B cell (primary cell): ENCODE data around the gene CCDC85C. TPM values are rescaled to one million over a fixed set of nuclear protein-coding genes. Genes with fewer than 3 reads are reported as not detected.

ENCODE experiments used
- ATAC-seq: fragments of 200-7000 bp; cut with Tn5 transposase; one replicate; pipeline ENCODE4 v1.10.0; 2021; ENCODE audit warnings: low read depth, mild to moderate bottlenecking, moderate number of reproducible peaks, moderate library complexity
- CTCF ChIA-PET: fragments of 350-600 bp; sonication (Branson Sonifier 250); formaldehyde crosslinking; loops from one replicate; lab custom pipeline; 2021; ENCODE audit warnings: antibody characterized with exemption, inconsistent platforms; lab: Charles Lee
- POLR2A ChIA-PET: fragments of 350-600 bp; sonication (Branson Sonifier 250); formaldehyde crosslinking; loops from one replicate; lab custom pipeline; 2021; ENCODE audit warnings: antibody characterized with exemption; lab: Charles Lee
- DNase-seq: peaks from one replicate; pipeline ENCODE4 v3.0.0; 2013
- H2AFZ ChIP-seq: 2 replicates; pipeline ENCODE4 v1.6.1; 2012; ENCODE audit warnings: mild to moderate bottlenecking, low read depth, low read length; ENCODE audit not compliant: insufficient read depth, poor library complexity, severe bottlenecking
- H3K27ac ChIP-seq, 2 donors: 1 replicate in 1 of 2; 2 replicates in 1 of 2; pipeline ENCODE4 v1.5.1; 2012 to 2013; ENCODE audit warnings: low read length in 2 of 2, mild to moderate bottlenecking in 2 of 2, moderate library complexity in 1 of 2
- H3K27me3 ChIP-seq, 4 experiments: fragments of 200-600 bp in 1 of 4; sonication (generic) in 1 of 4; replicated peaks in 1 of 4; 1 replicate in 2 of 4; 2 replicates in 2 of 4; pipeline versions ENCODE4 v1.6.1 to v1.7.0; 2013 to 2016; ENCODE audit warnings: low read length in 3 of 4, mild to moderate bottlenecking in 2 of 4, mixed read lengths in 1 of 4, moderate library complexity in 1 of 4; ENCODE audit not compliant: insufficient read depth in 4 of 4, control insufficient read depth in 3 of 4; ENCODE audit errors: control extremely low read depth in 1 of 4
- H3K36me3 ChIP-seq, 2 experiments: replicated peaks in 1 of 2; 1 replicate in 1 of 2; 2 replicates in 1 of 2; pipeline versions ENCODE4 v1.6.1 to v1.7.1; 2013; ENCODE audit warnings: low read length in 1 of 2; ENCODE audit not compliant: insufficient read depth in 2 of 2, control insufficient read depth in 1 of 2; ENCODE audit errors: control extremely low read depth in 1 of 2, extremely low read depth in 1 of 2
- H3K4me1 ChIP-seq, 2 donors: fragments of 200-600 bp in 1 of 2; sonication (generic) in 1 of 2; 1 replicate in 1 of 2; 2 replicates in 1 of 2; pipeline versions ENCODE4 v1.5.1 to v1.6.1; 2013 to 2017; ENCODE audit warnings: low read length in 2 of 2; ENCODE audit not compliant: control insufficient read depth in 2 of 2, insufficient read depth in 2 of 2
- H3K4me2 ChIP-seq: replicated peaks from 2 replicates; pipeline ENCODE3; 2012; ENCODE audit warnings: mild to moderate bottlenecking, low read depth, low read length; ENCODE audit not compliant: poor library complexity, severe bottlenecking
- H3K4me3 ChIP-seq, 5 experiments: fragments of 200-600 bp in 1 of 5; sonication (generic) in 1 of 5; 1 replicate in 3 of 5; 2 replicates in 2 of 5; pipeline versions ENCODE4 v1.5.1 to v1.7.0; 2011 to 2016; ENCODE audit warnings: low read length in 4 of 5, mild to moderate bottlenecking in 4 of 5, low read depth in 2 of 5, control low read depth in 1 of 5, moderate library complexity in 1 of 5; ENCODE audit not compliant: insufficient read depth in 1 of 5; ENCODE audit errors: control extremely low read depth in 1 of 5, extremely low read depth in 1 of 5
- H3K79me2 ChIP-seq: fragments of 200-600 bp; sonication (generic); one replicate; pipeline ENCODE4 v1.6.0; 2016; ENCODE audit warnings: low read length; ENCODE audit not compliant: control insufficient read depth, insufficient read depth
- H3K9ac ChIP-seq: fragments of 200-600 bp; sonication (generic); 2 replicates; pipeline ENCODE4 v1.6.1; 2017; ENCODE audit warnings: mild to moderate bottlenecking, low read length, moderate library complexity
- H3K9me3 ChIP-seq, 3 donors: one replicate each; pipeline versions ENCODE4 v1.6.1 to v1.7.1; 2013; ENCODE audit warnings: low read length in 2 of 3; ENCODE audit not compliant: control insufficient read depth in 2 of 3, insufficient read depth in 1 of 3; ENCODE audit errors: control extremely low read depth in 1 of 3
- H4K20me1 ChIP-seq: 2 replicates; pipeline ENCODE4 v1.6.0; 2012; ENCODE audit warnings: mild to moderate bottlenecking, low read length; ENCODE audit not compliant: insufficient read depth, control insufficient read depth, poor library complexity, severe bottlenecking
- H3K27ac Mint-ChIP-seq: one replicate; pipeline ENCODE4 v1.8.0; 2021; ENCODE audit warnings: mixed read lengths
- H3K27me3 Mint-ChIP-seq: one replicate; pipeline ENCODE4 v1.8.0; 2021; ENCODE audit warnings: mixed read lengths
- H3K4me1 Mint-ChIP-seq: one replicate; pipeline ENCODE4 v1.8.0; 2021; ENCODE audit warnings: mixed read lengths
- H3K4me3 Mint-ChIP-seq: one replicate; pipeline ENCODE4 v1.8.0; 2021; ENCODE audit warnings: mixed read lengths
- H3K9me3 Mint-ChIP-seq: one replicate; pipeline ENCODE4 v1.8.0; 2022; ENCODE audit warnings: mixed read lengths; ENCODE audit not compliant: insufficient read depth
- EZH2 ChIP-seq: IDR thresholded peaks from 2 replicates; pipeline ENCODE4 v1.6.1; 2012; ENCODE audit warnings: borderline replicate concordance, low read depth, mild to moderate bottlenecking, moderate library complexity, low read length; ENCODE audit not compliant: insufficient read depth, poor library complexity, severe bottlenecking
- WGBS: methylation state at CpG from one replicate; pipeline ENCODE4 v1.1.5; 2013; ENCODE audit warnings: missing lambda C conversion rate; ENCODE audit not compliant: insufficient coverage; 5-methylcytosine and 5-hydroxymethylcytosine counted together
- intact Hi-C: fragments of 100-400 bp; cut with micrococcal nuclease; formaldehyde crosslinking; loops from one replicate; pipeline ENCODE4 v1.10.0; 2022
- polyA plus RNA-seq: library from polyadenylated mRNA; depleted of rRNA; stranded (reverse); fragments of >200 nt; gene quantifications from 2 replicates; pipeline ENCODE4 v1.2.3, GENCODE V29; 2012
- total RNA-seq, 2 donors: library from RNA; stranded (reverse); fragments of 120-200 nt in 1 of 2; gene quantifications; 1 replicate in 1 of 2; 2 replicates in 1 of 2; pipeline versions ENCODE4 v1.2.3 to v1.2.4, GENCODE V29; 2013 to 2022
- TF ChIP-seq, protein P1 (sequence below): fragments of 200-600 bp; IDR thresholded peaks from one replicate; pipeline ENCODE4 v1.8.0; 2022; ENCODE audit warnings: antibody characterized with exemption, mild to moderate bottlenecking

The CCDC85C gene
- total and polyA plus RNA-seq, 2 donors (not counting 1 experiment from before 2014, with no cell fraction given): 0.52 to 2.7 TPM

DNA sequence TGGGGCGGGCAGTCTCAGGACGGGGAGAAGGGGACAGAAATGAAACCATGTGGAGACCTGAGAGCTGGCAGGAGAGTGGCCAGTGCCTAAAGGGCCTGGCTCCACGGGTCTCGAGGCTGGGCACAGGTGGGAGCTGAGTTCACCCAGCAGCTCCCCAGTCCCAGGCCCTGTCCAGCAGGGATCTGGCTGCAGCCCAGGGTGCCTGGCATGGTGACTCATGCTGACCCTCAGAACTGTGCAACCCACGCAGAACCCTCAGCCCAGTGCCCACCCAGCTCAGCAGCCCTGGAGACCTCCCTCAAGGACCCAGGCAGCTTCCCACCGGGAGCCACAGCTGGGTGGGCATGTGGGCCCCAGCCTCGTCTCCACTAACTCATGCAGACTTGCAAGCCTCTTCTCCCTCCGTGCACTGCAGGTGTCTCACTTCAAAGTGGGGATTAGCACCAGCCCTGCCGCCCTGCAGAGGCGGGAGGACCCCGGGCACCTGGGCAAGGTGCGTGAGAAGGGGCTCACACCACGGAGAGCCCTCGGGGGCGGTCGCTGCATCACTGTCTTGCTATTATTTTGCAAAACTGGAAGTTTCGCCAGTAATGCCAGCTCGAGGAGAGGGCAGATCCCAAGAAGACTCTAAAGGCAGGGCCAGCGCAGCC, 76.5 kb downstream of the CCDC85C start:
- Histone ChIP-seq H3K9ac (no peak overlapping the region), H3K27ac (no peak overlapping the region), H3K4me2 (no peak overlapping the region), H3K79me2 (no peaks in the 10 kb centered on the region), H2AFZ (no peak overlapping the region), H3K4me3 (no peak overlapping the region), H4K20me1 (no peaks in the 10 kb centered on the region), H3K36me3 (no peaks in the 10 kb centered on the region), H3K27me3 (no peaks in the 10 kb centered on the region), H3K9me3 (no peaks in the 10 kb centered on the region), H3K4me1 (no peaks in the 10 kb centered on the region)
- ATAC-seq: no peak
- Mint-ChIP-seq H3K27ac (no peak overlapping the region), H3K27me3 (no peaks in the 10 kb centered on the region), H3K9me3 (no peaks in the 10 kb centered on the region), H3K4me3 (no peak overlapping the region), H3K4me1 (no peaks in the 10 kb centered on the region)
- no peak for DNase-seq
- intact Hi-C loops: no loop called here
- ChIA-PET POLR2A (no interaction called here), CTCF (no interaction called here)
- 85% methylated on average over 19 of the region's 19 CpGs for WGBS
- TF ChIP-seq, protein P1, sequence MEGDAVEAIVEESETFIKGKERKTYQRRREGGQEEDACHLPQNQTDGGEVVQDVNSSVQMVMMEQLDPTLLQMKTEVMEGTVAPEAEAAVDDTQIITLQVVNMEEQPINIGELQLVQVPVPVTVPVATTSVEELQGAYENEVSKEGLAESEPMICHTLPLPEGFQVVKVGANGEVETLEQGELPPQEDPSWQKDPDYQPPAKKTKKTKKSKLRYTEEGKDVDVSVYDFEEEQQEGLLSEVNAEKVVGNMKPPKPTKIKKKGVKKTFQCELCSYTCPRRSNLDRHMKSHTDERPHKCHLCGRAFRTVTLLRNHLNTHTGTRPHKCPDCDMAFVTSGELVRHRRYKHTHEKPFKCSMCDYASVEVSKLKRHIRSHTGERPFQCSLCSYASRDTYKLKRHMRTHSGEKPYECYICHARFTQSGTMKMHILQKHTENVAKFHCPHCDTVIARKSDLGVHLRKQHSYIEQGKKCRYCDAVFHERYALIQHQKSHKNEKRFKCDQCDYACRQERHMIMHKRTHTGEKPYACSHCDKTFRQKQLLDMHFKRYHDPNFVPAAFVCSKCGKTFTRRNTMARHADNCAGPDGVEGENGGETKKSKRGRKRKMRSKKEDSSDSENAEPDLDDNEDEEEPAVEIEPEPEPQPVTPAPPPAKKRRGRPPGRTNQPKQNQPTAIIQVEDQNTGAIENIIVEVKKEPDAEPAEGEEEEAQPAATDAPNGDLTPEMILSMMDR: no peak
- TF ChIP-seq EZH2: no peak

DNA sequence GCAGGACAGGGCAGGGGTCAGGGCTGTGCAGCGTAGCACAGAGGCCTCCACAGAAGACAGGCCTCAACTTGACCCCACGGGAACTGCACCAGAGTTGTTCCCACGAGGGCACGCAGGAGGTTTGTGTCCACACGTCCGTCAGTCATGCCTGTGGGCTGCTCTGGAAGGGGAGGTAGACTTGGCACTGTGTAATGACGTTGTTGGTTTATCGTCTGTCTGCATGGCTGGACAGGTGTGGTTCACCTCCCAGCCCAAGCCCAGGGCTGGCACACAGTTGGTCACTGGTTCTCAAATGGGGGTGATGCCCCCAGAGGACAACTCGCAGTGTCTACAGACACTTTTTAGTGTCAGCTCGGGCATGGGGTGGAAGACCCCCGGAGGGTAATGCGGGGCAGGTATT, 77.0 kb downstream of the CCDC85C start:
- CTCF ChIA-PET: no interaction called here
- no peak overlapping the region for H3K4me3 Mint-ChIP-seq
- Histone ChIP-seq H3K27ac (no peak overlapping the region), H4K20me1 (no peaks in the 10 kb centered on the region), H3K4me3 (no peak overlapping the region), H3K9ac (no peak overlapping the region), H3K27me3 (no peaks in the 10 kb centered on the region), H3K9me3 (no peaks in the 10 kb centered on the region), H2AFZ (no peak overlapping the region), H3K36me3 (no peaks in the 10 kb centered on the region), H3K79me2 (no peaks in the 10 kb centered on the region), H3K4me1 (no peaks in the 10 kb centered on the region), H3K4me2 (no peak overlapping the region)
- no peaks in the 10 kb centered on the region for H3K4me1 Mint-ChIP-seq
- ATAC-seq (no peak), DNase-seq (no peak)
- no peak overlapping the region for H3K27ac Mint-ChIP-seq
- no peaks in the 10 kb centered on the region for H3K27me3 Mint-ChIP-seq
- intact Hi-C loops: no loop called here
- POLR2A ChIA-PET: no interaction called here
- TF ChIP-seq, protein P1: no peak
- no peak for TF ChIP-seq EZH2
- H3K9me3 Mint-ChIP-seq: no peaks in the 10 kb centered on the region
- WGBS: 92% methylated on average over 12 of the region's 12 CpGs
